ENCODE results near the gene CIDEB. TPM values are rescaled to one million over a fixed set of nuclear protein-coding genes. Genes with fewer than 3 reads are reported as not detected.

The CIDEB gene
- total RNA-seq, 1 donor from 2014 or later: not detected

DNA sequence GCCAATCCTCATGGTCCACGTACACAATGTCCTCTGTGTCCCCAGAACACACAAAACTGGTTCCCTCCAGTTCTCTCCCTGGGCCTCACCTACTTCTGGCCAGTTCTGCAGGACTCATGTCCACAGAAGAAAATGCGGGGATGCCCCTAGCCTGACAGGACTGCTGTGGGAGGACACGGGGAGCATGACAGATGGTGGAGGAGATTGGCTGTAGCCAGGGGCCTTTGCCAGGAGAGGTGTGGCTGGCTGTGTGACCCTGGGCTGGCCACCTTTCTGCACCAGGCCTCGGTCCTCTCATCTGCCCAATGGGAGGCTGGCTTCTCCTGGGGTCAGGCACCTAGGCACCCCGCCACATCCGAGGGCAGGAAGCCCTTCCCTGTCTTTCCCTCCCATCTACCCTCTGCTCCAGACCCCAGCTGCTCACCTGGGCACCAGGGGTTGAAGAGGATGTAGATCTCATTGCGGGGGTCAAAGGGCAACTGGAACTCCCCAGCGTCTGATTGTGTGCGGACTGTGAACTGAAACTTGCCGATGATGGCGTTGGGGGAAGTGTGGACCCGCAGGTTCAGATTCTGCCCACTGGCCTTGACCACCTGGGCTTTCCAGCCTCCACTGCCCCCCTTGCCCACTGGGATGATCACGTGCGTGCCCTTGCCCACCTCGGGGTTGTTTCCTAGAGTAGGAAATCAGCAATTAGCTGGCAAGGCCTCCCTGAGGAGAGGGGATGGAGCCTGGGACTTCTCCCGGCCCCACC lies 47.6 kb downstream of the CIDEB start:
- DNase-seq (ENCODE audit: extremely low spot score, unreplicated experiment): no peak
- no peaks in the 10 kb centered on the region for H3K9me3 Mint-ChIP-seq (ENCODE audit: unreplicated experiment)
- no peaks in the 10 kb centered on the region for H3K27me3 Mint-ChIP-seq (ENCODE audit: unreplicated experiment)
- H3K4me1 Mint-ChIP-seq (ENCODE audit: unreplicated experiment): peaks cover 13% of the 10 kb centered on the region
- TF ChIP-seq, protein P1, sequence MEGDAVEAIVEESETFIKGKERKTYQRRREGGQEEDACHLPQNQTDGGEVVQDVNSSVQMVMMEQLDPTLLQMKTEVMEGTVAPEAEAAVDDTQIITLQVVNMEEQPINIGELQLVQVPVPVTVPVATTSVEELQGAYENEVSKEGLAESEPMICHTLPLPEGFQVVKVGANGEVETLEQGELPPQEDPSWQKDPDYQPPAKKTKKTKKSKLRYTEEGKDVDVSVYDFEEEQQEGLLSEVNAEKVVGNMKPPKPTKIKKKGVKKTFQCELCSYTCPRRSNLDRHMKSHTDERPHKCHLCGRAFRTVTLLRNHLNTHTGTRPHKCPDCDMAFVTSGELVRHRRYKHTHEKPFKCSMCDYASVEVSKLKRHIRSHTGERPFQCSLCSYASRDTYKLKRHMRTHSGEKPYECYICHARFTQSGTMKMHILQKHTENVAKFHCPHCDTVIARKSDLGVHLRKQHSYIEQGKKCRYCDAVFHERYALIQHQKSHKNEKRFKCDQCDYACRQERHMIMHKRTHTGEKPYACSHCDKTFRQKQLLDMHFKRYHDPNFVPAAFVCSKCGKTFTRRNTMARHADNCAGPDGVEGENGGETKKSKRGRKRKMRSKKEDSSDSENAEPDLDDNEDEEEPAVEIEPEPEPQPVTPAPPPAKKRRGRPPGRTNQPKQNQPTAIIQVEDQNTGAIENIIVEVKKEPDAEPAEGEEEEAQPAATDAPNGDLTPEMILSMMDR (IDR thresholded peaks at IDR 0.05): no peak
- no peak overlapping the region for H3K27ac Mint-ChIP-seq (ENCODE audit: unreplicated experiment)
- H3K36me3 Mint-ChIP-seq (ENCODE audit: unreplicated experiment): no peaks in the 10 kb centered on the region
- no peak overlapping the region for H3K4me3 Mint-ChIP-seq (ENCODE audit: unreplicated experiment)

DNA sequence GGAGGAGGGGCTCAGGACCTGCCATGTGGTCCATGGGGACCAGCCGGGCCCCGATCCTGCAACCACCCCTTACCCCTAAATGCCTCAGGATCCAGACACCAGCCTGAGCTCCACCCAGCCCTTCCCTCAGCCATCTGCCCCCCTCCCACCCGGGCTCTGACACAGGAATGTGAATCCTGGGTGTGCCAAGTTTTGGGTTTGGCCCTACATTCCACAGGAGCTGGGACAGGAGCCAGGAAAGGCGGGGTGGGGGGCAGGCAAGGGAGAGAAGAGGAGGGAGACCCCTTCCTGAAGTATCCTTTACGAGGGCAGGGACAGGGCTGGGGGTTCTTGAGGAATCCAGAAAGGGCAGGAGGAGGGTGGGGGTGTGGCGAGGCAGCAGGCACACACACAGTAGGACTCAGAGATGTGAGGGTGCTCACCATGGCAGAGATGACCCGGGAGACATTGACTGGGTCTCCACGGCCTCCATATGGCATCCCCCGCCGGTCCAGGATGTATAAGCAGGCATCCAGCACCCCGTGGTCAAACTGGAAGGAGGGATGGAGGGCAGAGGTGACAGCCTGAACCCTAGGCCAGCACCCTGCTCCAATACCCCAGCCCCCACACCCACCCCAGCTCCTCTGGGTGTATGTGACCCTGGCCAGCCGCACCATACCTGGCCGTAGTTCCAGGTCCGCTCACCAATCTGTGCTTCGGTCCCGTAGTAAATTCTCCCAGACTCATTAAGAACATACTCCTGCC lies 48.3 kb downstream of the CIDEB start:
- Mint-ChIP-seq H3K9me3 (ENCODE audit: unreplicated experiment) (no peaks in the 10 kb centered on the region), H3K36me3 (ENCODE audit: unreplicated experiment) (no peaks in the 10 kb centered on the region), H3K4me1 (ENCODE audit: unreplicated experiment) (peaks cover 13% of the 10 kb centered on the region), H3K27ac (ENCODE audit: unreplicated experiment) (no peak overlapping the region), H3K4me3 (ENCODE audit: unreplicated experiment) (no peak overlapping the region), H3K27me3 (ENCODE audit: unreplicated experiment) (no peaks in the 10 kb centered on the region)
- DNase-seq (ENCODE audit: extremely low spot score, unreplicated experiment): no peak
- TF ChIP-seq, protein P1 (IDR thresholded peaks at IDR 0.05): no peak

DNA sequence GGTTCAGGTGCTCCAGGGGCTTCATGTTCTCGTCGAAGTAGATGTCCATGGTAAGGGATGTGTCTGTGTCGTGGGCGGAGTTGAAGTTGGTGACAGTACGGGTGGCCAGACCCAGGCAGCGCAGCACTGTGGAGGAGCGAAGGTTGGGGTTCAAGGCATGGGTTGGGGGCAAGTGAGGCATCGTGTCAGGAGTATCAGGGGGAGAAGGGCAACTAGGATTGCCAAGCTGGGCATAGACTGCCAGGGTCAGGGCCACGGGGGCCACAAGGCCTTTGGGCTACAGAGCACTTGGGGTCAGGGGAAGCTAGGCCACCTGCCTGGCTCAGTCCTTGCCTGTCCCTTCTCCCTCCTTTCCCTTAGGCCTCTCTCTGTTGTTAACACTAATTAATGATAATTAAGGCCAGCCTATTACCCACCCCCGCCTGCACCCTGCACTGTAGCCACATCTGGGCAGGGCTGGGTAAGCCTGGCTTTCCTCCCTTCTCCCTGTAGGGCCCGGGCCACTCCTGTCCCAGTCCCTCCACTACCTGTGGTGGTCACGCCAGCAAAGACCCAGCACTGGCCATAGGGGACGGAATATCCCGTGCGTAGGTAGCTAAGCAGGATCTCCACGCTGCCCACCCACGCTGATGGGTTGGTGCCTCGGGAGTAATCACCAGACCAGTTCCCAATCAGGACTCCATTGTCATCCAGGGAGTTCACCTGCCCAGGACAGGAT lies 49.1 kb downstream of the CIDEB start:
- DNase-seq (ENCODE audit: extremely low spot score, unreplicated experiment): no peak
- Mint-ChIP-seq H3K9me3 (ENCODE audit: unreplicated experiment) (no peaks in the 10 kb centered on the region), H3K4me3 (ENCODE audit: unreplicated experiment) (no peak overlapping the region), H3K4me1 (ENCODE audit: unreplicated experiment) (peaks cover 13% of the 10 kb centered on the region), H3K36me3 (ENCODE audit: unreplicated experiment) (no peaks in the 10 kb centered on the region), H3K27ac (ENCODE audit: unreplicated experiment) (no peak overlapping the region), H3K27me3 (ENCODE audit: unreplicated experiment) (no peaks in the 10 kb centered on the region)
- TF ChIP-seq, protein P1 (IDR thresholded peaks at IDR 0.05): no peak

DNA sequence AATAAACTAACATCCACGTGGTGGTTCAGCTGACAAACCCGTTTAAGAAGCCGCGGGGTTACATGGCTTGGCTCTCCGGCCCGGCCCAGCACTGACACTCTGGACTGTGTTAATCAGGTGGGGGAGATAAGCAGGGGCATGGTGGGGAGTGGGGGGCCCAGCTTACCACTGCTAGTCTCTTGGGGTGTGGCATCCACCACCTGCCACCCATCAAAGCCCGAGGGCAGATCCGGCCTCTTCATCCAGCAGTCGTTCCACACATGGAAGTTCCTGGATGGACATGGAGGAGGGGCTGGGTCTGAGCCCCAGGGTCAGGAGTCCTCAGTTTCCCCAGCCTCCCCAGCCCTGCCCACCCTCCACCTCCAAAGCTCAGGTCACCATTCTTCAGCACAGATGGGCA lies 49.7 kb downstream of the CIDEB start:
- DNase-seq (ENCODE audit: extremely low spot score, unreplicated experiment): no peak
- no peaks in the 10 kb centered on the region for H3K27me3 Mint-ChIP-seq (ENCODE audit: unreplicated experiment)
- H3K9me3 Mint-ChIP-seq (ENCODE audit: unreplicated experiment): no peaks in the 10 kb centered on the region
- H3K4me1 Mint-ChIP-seq (ENCODE audit: unreplicated experiment): peaks cover 13% of the 10 kb centered on the region
- H3K27ac Mint-ChIP-seq (ENCODE audit: unreplicated experiment): no peak overlapping the region
- H3K36me3 Mint-ChIP-seq (ENCODE audit: unreplicated experiment): no peaks in the 10 kb centered on the region
- H3K4me3 Mint-ChIP-seq (ENCODE audit: unreplicated experiment): no peak overlapping the region
- TF ChIP-seq, protein P1 (IDR thresholded peaks at IDR 0.05): no peak

DNA sequence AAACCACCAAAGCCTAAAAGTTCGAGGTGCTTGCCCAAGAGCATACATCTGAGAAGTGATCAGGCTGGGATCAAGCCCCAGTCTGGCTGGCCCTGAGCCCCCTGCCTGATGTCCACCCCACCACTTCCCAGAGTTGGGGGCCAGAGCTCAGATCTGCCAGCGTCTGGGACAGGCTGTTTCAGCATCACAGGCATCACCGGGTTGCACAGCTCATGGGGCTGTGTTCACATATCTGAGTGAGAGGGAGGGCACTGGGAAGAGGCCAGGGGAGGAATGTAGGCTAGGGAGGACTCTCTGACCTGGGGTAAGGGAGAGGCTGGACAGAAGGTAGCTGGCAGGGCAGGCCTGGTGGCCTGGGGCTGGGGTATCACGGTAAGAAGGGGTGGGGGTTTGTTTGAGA lies 50.8 kb downstream of the CIDEB start:
- Mint-ChIP-seq H3K9me3 (ENCODE audit: unreplicated experiment) (no peaks in the 10 kb centered on the region), H3K36me3 (ENCODE audit: unreplicated experiment) (no peaks in the 10 kb centered on the region), H3K27me3 (ENCODE audit: unreplicated experiment) (no peaks in the 10 kb centered on the region), H3K4me1 (ENCODE audit: unreplicated experiment) (peaks cover 15% of the 10 kb centered on the region), H3K27ac (ENCODE audit: unreplicated experiment) (no peak overlapping the region), H3K4me3 (ENCODE audit: unreplicated experiment) (no peak overlapping the region)
- DNase-seq (ENCODE audit: extremely low spot score, unreplicated experiment): no peak
- TF ChIP-seq, protein P1 (IDR thresholded peaks at IDR 0.05): no peak

All from osteocyte (in vitro differentiated cells).